SK-N-MC (cell line): ENCODE measurements around the gene PTPRB.

Experiments used
- EZH2 ChIP-seq: fragments of 200-600 bp; sonication (generic); IDR thresholded peaks from one replicate; pipeline ENCODE4 v1.6.1; 2017; ENCODE audit warnings: antibody characterized with exemption
- POLR2AphosphoS5 ChIP-seq: IDR thresholded peaks from 2 replicates; pipeline ENCODE4 v1.6.1; 2012; ENCODE audit warnings: mild to moderate bottlenecking, low read depth, low read length, borderline replicate concordance

- TF ChIP-seq EZH2 (no peak), POLR2AphosphoS5 (no peak)
These were observed 11.6 kb upstream of the PTPRB start for GRCh38 chr12:70648831-70649230.
